ENCODE measurements around the gene DPP7. TPM values are rescaled to one million over a fixed set of nuclear protein-coding genes. Genes with fewer than 3 reads are reported as not detected.

The DPP7 gene
- total RNA-seq, 1 experiment from 2014 or later = 51.6 TPM

- peak overlapping the region; percentile 70 for H3K4me3 Mint-ChIP-seq (ENCODE audit: low read depth, unreplicated experiment)
- no TSS peak for BruUV-seq (replicated peaks)
- CTCF ChIA-PET = interaction anchor here (0.7 to 3.0 kb wide), 9 partner anchors 12 to 1737 kb away, joined by 3 to 27 read pairs (median 4); partner anchors contain the start of genes MAN1B1 and NPDC1
- no peak overlapping the region for H3K27ac Mint-ChIP-seq (ENCODE audit: unreplicated experiment)
- intact Hi-C loops (cut with micrococcal nuclease; ENCODE audit: unreplicated experiment) = no loop called here
- peaks cover 25% of the 10 kb centered on the region for H3K36me3 Mint-ChIP-seq (ENCODE audit: insufficient read depth, unreplicated experiment)
- H3K27me3 Mint-ChIP-seq (ENCODE audit: unreplicated experiment) = no peaks in the 10 kb centered on the region
- peak; percentile 86 for DNase-seq
- no peaks in the 10 kb centered on the region for H3K9me3 Mint-ChIP-seq (ENCODE audit: low read depth, unreplicated experiment)
- peaks cover 16% of the 10 kb centered on the region for H3K4me1 Mint-ChIP-seq (ENCODE audit: low read depth, unreplicated experiment)
- TF ChIP-seq, protein P1, sequence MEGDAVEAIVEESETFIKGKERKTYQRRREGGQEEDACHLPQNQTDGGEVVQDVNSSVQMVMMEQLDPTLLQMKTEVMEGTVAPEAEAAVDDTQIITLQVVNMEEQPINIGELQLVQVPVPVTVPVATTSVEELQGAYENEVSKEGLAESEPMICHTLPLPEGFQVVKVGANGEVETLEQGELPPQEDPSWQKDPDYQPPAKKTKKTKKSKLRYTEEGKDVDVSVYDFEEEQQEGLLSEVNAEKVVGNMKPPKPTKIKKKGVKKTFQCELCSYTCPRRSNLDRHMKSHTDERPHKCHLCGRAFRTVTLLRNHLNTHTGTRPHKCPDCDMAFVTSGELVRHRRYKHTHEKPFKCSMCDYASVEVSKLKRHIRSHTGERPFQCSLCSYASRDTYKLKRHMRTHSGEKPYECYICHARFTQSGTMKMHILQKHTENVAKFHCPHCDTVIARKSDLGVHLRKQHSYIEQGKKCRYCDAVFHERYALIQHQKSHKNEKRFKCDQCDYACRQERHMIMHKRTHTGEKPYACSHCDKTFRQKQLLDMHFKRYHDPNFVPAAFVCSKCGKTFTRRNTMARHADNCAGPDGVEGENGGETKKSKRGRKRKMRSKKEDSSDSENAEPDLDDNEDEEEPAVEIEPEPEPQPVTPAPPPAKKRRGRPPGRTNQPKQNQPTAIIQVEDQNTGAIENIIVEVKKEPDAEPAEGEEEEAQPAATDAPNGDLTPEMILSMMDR (IDR thresholded peaks at IDR 0.05; ENCODE audit: unreplicated experiment) = peak; percentile 55
Observed at GRCh38 chr9:137067860-137068538, 46.5 kb downstream of the DPP7 start.

GRCh38 chr9:137066096-137066861 lies 48.3 kb downstream of the DPP7 start:
- Mint-ChIP-seq H3K27ac (ENCODE audit: unreplicated experiment) (no peak overlapping the region), H3K36me3 (ENCODE audit: insufficient read depth, unreplicated experiment) (peaks cover 28% of the 10 kb centered on the region), H3K4me1 (ENCODE audit: low read depth, unreplicated experiment) (peaks cover 13% of the 10 kb centered on the region), H3K27me3 (ENCODE audit: unreplicated experiment) (no peaks in the 10 kb centered on the region), H3K9me3 (ENCODE audit: low read depth, unreplicated experiment) (no peaks in the 10 kb centered on the region), H3K4me3 (ENCODE audit: low read depth, unreplicated experiment) (no peak overlapping the region)
- CTCF ChIA-PET = interaction anchor here (2.0 kb wide), 1 partner anchor 20 kb away, joined by 27 read pairs; the partner anchor contains the start of gene NPDC1
- DNase-seq = no peak
- TF ChIP-seq, protein P1 (IDR thresholded peaks at IDR 0.05; ENCODE audit: unreplicated experiment) = no peak
- no TSS peak for BruUV-seq (replicated peaks)
- intact Hi-C loops (cut with micrococcal nuclease; ENCODE audit: unreplicated experiment) = no loop called here

DNA sequence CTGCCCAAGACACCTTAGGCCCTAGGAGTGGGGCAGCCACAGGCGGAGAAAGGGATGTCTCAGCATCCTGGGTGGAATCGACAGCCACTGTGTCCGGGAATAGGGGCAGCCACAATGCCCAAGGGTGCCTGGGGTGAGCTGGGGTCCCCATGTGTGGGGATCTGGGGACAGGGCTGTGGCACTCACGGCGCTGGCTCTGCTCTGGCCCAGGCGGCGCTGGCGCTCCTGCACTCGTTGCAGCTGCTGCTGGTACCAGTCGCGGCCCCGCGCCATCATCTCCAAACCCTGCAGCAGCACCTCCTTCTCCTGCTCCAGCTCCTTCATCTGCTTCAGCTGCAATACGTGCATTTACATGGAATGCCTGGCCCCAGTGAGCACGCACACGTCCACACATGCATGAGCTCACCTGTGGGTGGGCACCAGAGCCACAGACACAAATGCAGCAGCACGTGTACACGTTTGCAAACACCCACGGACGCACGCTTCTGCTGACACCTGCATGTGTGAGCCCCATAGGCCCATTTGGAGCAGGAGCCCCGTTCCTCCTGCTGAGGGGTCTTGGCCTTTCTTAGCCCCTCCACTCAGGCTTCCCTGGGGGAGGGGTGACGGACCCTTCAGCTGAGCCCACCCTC lies 49.1 kb downstream of the DPP7 start:
- peaks cover 20% of the 10 kb centered on the region for H3K36me3 Mint-ChIP-seq (ENCODE audit: insufficient read depth, unreplicated experiment)
- no TSS peak for BruUV-seq (replicated peaks)
- no peaks in the 10 kb centered on the region for H3K9me3 Mint-ChIP-seq (ENCODE audit: low read depth, unreplicated experiment)
- CTCF ChIA-PET = no interaction called here
- no peaks in the 10 kb centered on the region for H3K27me3 Mint-ChIP-seq (ENCODE audit: unreplicated experiment)
- H3K27ac Mint-ChIP-seq (ENCODE audit: unreplicated experiment) = no peak overlapping the region
- TF ChIP-seq, protein P1 (IDR thresholded peaks at IDR 0.05; ENCODE audit: unreplicated experiment) = no peak
- peaks cover 7% of the 10 kb centered on the region for H3K4me1 Mint-ChIP-seq (ENCODE audit: low read depth, unreplicated experiment)
- intact Hi-C loops (cut with micrococcal nuclease; ENCODE audit: unreplicated experiment) = no loop called here
- DNase-seq = no peak
- H3K4me3 Mint-ChIP-seq (ENCODE audit: low read depth, unreplicated experiment) = no peak overlapping the region

DNA sequence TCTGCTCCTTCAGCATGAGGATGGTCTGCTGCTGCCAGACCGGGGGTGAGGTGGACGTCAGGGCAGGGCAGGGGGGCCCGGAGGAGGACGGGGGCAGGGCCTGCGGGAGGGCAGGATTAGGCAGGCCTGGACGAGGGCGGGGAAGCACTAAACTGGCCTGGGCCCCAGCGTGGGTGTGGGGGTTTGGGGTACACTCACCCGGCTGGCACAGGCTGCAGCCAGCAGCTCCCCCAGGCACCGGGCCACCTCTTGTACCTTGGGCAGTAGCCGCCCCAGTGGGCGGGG lies 49.7 kb downstream of the DPP7 start:
- no peak overlapping the region for H3K27ac Mint-ChIP-seq (ENCODE audit: unreplicated experiment)
- H3K27me3 Mint-ChIP-seq (ENCODE audit: unreplicated experiment) = no peaks in the 10 kb centered on the region
- intact Hi-C loops (cut with micrococcal nuclease; ENCODE audit: unreplicated experiment) = no loop called here
- CTCF ChIA-PET = interaction anchor here (1.5 to 1.6 kb wide), 2 partner anchors 9 to 18 kb away, joined by 11 to 26 read pairs; partner anchors contain the start of gene NPDC1
- peaks cover 7% of the 10 kb centered on the region for H3K4me1 Mint-ChIP-seq (ENCODE audit: low read depth, unreplicated experiment)
- H3K36me3 Mint-ChIP-seq (ENCODE audit: insufficient read depth, unreplicated experiment) = peaks cover 17% of the 10 kb centered on the region
- BruUV-seq (replicated peaks) = no TSS peak
- H3K9me3 Mint-ChIP-seq (ENCODE audit: low read depth, unreplicated experiment) = no peaks in the 10 kb centered on the region
- no peak overlapping the region for H3K4me3 Mint-ChIP-seq (ENCODE audit: low read depth, unreplicated experiment)
- TF ChIP-seq, protein P1 (IDR thresholded peaks at IDR 0.05; ENCODE audit: unreplicated experiment) = no peak
- no peak for DNase-seq

Data from Calu3 (cell line).